ENCODE measurements around the gene PTPN21. TPM values are rescaled to one million over a fixed set of nuclear protein-coding genes. Genes with fewer than 3 reads are reported as not detected.

Gene PTPN21
- total and polyA plus RNA-seq, 2 donors (not counting 3 experiments of a cell fraction or from before 2014, with no cell fraction given): 9.2 to 16.1 TPM

DNA sequence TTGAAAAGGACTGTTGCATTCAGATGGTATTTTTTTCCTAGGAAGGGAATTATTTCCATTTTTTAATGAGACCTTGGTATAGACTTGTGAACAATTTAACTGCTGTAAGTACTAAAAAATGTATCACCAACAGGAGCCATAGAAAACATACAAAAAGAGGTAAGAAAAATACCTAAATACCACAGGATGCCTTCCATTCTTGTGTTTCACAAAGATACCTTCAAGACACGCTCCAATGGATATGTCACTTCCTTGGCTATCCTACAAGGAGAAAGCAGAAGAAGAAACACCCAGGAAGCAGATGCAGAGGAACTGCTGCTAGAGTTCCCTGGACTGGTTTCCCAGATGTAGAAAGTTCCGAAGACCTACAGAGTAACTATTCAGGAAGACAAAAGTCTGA is 54.2 kb downstream of the PTPN21 start:
- DNase-seq (ENCODE audit: low read depth, low spot score) (no peak), FAIRE-seq (peak; percentile 24)
- ChIA-PET POLR2A (no interaction called here), CTCF (interaction anchor here (0.7 kb wide), 1 partner anchor 62 kb away, joined by 3 read pairs; no protein-coding TSS in a partner anchor)
- Histone ChIP-seq H3K4me2 (ENCODE audit: insufficient read depth, low read length) (no peak overlapping the region), H2AFZ (ENCODE audit: low read depth, low read length) (no peak overlapping the region), H3K27ac (ENCODE audit: insufficient read depth, low read depth, low read length) (no peak overlapping the region), H3K79me2 (ENCODE audit: control insufficient read depth, insufficient read depth, low read length) (no peaks in the 10 kb centered on the region), H3K36me3 (ENCODE audit: control insufficient read depth in 2 of 2, extremely low read depth in 1 of 2, insufficient read depth in 2 of 2, low read length in 2 of 2) (peaks cover 12 to 15% of the 10 kb centered on the region in 2 experiments), H3K9ac (replicated peaks; ENCODE audit: extremely low read depth, insufficient read depth, low read length) (no peak overlapping the region), H3K27me3 (ENCODE audit: control insufficient read depth in 2 of 2, insufficient read depth in 2 of 2, low read length in 2 of 2) (no peaks in the 10 kb centered on the region), H4K20me1 (replicated peaks; ENCODE audit: control insufficient read depth, extremely low read depth, insufficient read depth, low read length) (no peaks in the 10 kb centered on the region), H3K9me1 (replicated peaks; ENCODE audit: control insufficient read depth, extremely low read depth, insufficient read depth, low read length) (no peaks in the 10 kb centered on the region), H3K9me3 (replicated peaks; ENCODE audit: control insufficient read depth, insufficient read depth, low read length) (no peaks in the 10 kb centered on the region), H3K4me1 (ENCODE audit: control insufficient read depth, extremely low read depth, insufficient read depth, low read length) (no peaks in the 10 kb centered on the region), H3K4me3 (replicated peaks in 1 of 3; ENCODE audit: insufficient read depth in 1 of 3, low read depth in 1 of 3, low read length in 3 of 3) (no peak overlapping the region)
- dilution Hi-C loops (cut with MboI; ENCODE audit: extremely low pct_ligation_motif_present, low sequenced_read_pairs) (no loop called here), intact Hi-C loops (cut with micrococcal nuclease) (no loop called here)
- no peak for TF ChIP-seq GATA2 (IDR thresholded peaks at IDR 0.05; ENCODE audit: insufficient read depth, insufficient read length, low read depth, low read length)
- TF ChIP-seq MYC (IDR thresholded peaks at IDR 0.05; ENCODE audit: low read depth, low read length): no peak
- no peak for TF ChIP-seq POLR2AphosphoS5 (IDR thresholded peaks at IDR 0.05; ENCODE audit: insufficient read depth, low read depth, low read length)
- TF ChIP-seq JUN (IDR thresholded peaks at IDR 0.05; ENCODE audit: borderline replicate concordance, insufficient read depth, insufficient read length, low read depth): no peak
- TF ChIP-seq, protein P1, sequence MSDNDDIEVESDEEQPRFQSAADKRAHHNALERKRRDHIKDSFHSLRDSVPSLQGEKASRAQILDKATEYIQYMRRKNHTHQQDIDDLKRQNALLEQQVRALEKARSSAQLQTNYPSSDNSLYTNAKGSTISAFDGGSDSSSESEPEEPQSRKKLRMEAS (IDR thresholded peaks at IDR 0.05; ENCODE audit: insufficient read depth, insufficient read length): no peak
- TF ChIP-seq POLR2A (IDR thresholded peaks at IDR 0.05; ENCODE audit: low read depth, low read length): no peak
- TF ChIP-seq EZH2 (IDR thresholded peaks at IDR 0.05; ENCODE audit: borderline replicate concordance, low read depth, low read length, severe bottlenecking): no peak
- no peak for TF ChIP-seq FOS (IDR thresholded peaks at IDR 0.05; ENCODE audit: borderline replicate concordance, insufficient read depth, low read length)
- no TSS peak for BruUV-seq (replicated peaks)

DNA sequence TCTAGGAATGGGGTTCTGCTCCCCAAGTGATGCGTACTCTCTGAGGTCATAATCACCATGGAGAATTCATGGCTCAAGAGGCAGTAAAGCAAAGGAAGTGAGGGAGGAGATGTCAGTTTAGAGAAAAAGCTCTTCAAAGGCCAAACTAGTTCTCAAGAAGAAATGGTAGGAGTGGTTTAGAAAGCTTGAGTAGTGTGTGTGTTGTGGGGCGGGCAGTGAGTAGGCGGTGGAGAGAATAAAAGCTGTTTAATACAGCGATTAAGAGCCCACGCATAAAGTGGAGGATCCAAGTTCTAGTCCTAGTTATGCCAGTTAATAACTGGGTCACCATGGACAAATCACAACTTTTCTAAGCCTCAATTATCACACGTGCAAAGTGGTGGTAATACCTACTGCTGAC is 55.6 kb downstream of the PTPN21 start:
- Histone ChIP-seq H2AFZ (ENCODE audit: low read depth, low read length) (no peak overlapping the region), H3K4me3 (replicated peaks in 1 of 3; ENCODE audit: insufficient read depth in 1 of 3, low read depth in 1 of 3, low read length in 3 of 3) (no peak overlapping the region), H3K36me3 (ENCODE audit: control insufficient read depth in 2 of 2, extremely low read depth in 1 of 2, insufficient read depth in 2 of 2, low read length in 2 of 2) (peaks cover 6 to 17% of the 10 kb centered on the region in 2 experiments), H3K9me3 (replicated peaks; ENCODE audit: control insufficient read depth, insufficient read depth, low read length) (no peaks in the 10 kb centered on the region), H3K27me3 (ENCODE audit: control insufficient read depth in 2 of 2, insufficient read depth in 2 of 2, low read length in 2 of 2) (no peaks in the 10 kb centered on the region), H3K4me1 (ENCODE audit: control insufficient read depth, extremely low read depth, insufficient read depth, low read length) (no peaks in the 10 kb centered on the region), H3K4me2 (ENCODE audit: insufficient read depth, low read length) (no peak overlapping the region), H3K9me1 (replicated peaks; ENCODE audit: control insufficient read depth, extremely low read depth, insufficient read depth, low read length) (no peaks in the 10 kb centered on the region), H3K9ac (replicated peaks; ENCODE audit: extremely low read depth, insufficient read depth, low read length) (no peak overlapping the region), H3K79me2 (ENCODE audit: control insufficient read depth, insufficient read depth, low read length) (no peaks in the 10 kb centered on the region), H4K20me1 (replicated peaks; ENCODE audit: control insufficient read depth, extremely low read depth, insufficient read depth, low read length) (no peaks in the 10 kb centered on the region), H3K27ac (ENCODE audit: insufficient read depth, low read depth, low read length) (no peak overlapping the region)
- BruUV-seq (replicated peaks): no TSS peak
- no peak for FAIRE-seq
- POLR2A ChIA-PET: no interaction called here
- TF ChIP-seq FOS (IDR thresholded peaks at IDR 0.05; ENCODE audit: borderline replicate concordance, insufficient read depth, low read length) (no peak), POLR2AphosphoS5 (IDR thresholded peaks at IDR 0.05; ENCODE audit: insufficient read depth, low read depth, low read length) (no peak), POLR2A (IDR thresholded peaks at IDR 0.05; ENCODE audit: low read depth, low read length) (no peak), JUN (IDR thresholded peaks at IDR 0.05; ENCODE audit: borderline replicate concordance, insufficient read depth, insufficient read length, low read depth) (no peak), EZH2 (IDR thresholded peaks at IDR 0.05; ENCODE audit: borderline replicate concordance, low read depth, low read length, severe bottlenecking) (no peak), GATA2 (IDR thresholded peaks at IDR 0.05; ENCODE audit: insufficient read depth, insufficient read length, low read depth, low read length) (no peak), MYC (IDR thresholded peaks at IDR 0.05; ENCODE audit: low read depth, low read length) (no peak)
- TF ChIP-seq, protein P1 (IDR thresholded peaks at IDR 0.05; ENCODE audit: insufficient read depth, insufficient read length): no peak
- TF ChIP-seq, protein P2, sequence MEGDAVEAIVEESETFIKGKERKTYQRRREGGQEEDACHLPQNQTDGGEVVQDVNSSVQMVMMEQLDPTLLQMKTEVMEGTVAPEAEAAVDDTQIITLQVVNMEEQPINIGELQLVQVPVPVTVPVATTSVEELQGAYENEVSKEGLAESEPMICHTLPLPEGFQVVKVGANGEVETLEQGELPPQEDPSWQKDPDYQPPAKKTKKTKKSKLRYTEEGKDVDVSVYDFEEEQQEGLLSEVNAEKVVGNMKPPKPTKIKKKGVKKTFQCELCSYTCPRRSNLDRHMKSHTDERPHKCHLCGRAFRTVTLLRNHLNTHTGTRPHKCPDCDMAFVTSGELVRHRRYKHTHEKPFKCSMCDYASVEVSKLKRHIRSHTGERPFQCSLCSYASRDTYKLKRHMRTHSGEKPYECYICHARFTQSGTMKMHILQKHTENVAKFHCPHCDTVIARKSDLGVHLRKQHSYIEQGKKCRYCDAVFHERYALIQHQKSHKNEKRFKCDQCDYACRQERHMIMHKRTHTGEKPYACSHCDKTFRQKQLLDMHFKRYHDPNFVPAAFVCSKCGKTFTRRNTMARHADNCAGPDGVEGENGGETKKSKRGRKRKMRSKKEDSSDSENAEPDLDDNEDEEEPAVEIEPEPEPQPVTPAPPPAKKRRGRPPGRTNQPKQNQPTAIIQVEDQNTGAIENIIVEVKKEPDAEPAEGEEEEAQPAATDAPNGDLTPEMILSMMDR (IDR thresholded peaks at IDR 0.05; ENCODE audit: extremely low read depth in 1 of 2, insufficient read depth in 1 of 2, low read depth in 1 of 2, low read length in 2 of 2): no peak
- dilution Hi-C loops (cut with MboI; ENCODE audit: extremely low pct_ligation_motif_present, low sequenced_read_pairs) (no loop called here), intact Hi-C loops (cut with micrococcal nuclease) (no loop called here)
- no peak for DNase-seq (ENCODE audit: low read depth, low spot score)
- CTCF ChIA-PET: no interaction called here

All from endothelial cell of umbilical vein (primary cell).